NCI-H1436 (cell line): ENCODE results near the gene CAPN2.
"Not testable (repeated sequence)": the region's sequence is repeated elsewhere in the genome, so short reads cannot be mapped to it uniquely, and the experiment has no call there.

Source experiments
- DNase-seq: peaks from one replicate; lab custom pipeline; 2025; lab: John Stamatoyannopoulos, UW

CAPN2 gene

DNA sequence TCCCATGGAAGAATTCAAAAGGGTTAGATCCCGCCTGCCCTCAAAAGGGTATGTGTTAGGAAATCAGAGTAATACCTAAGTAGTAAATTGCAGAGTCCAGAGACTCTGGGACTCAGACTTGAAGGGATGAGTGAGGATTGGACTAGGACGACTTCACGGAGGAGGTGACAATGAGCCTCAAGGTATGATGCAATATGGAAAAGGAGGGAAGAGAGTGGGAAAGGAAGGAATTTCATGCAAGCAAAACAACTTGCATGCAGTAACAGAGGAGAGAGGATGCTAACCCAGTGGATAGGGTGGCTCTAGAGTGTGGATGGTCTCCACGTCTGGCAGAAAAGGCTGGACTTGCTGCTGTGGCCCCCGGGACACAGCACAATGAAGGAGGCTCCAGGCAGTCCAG lies 4.8 kb downstream of the CAPN2 start:
- DNase-seq = no peak

GRCh38 chr1:223717695-223718363 lies 5.5 kb downstream of the CAPN2 start:
- DNase-seq = no peak

DNA sequence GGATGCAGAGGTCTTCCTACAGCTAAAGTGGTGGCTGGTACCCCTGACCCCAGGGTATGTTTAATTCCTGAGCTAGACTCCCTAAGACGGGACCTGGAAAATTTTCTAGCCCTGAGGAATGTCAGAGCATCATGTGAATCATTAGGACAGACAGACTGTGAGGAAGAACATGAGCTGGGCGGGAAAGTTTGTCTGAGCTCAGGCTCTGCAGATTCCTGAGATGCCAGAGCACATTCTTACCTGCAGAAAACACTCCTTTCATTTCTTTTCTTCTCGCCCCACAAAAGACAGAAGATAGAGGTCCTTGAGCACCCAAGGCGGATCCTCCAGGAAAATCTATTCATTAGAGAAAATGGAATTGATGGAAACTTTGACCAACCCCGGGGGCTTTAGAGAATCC lies 6.5 kb downstream of the CAPN2 start:
- DNase-seq = no peak

- no peak for DNase-seq
Observed at GRCh38 chr1:223720971-223721591, 8.7 kb downstream of the CAPN2 start.

DNA sequence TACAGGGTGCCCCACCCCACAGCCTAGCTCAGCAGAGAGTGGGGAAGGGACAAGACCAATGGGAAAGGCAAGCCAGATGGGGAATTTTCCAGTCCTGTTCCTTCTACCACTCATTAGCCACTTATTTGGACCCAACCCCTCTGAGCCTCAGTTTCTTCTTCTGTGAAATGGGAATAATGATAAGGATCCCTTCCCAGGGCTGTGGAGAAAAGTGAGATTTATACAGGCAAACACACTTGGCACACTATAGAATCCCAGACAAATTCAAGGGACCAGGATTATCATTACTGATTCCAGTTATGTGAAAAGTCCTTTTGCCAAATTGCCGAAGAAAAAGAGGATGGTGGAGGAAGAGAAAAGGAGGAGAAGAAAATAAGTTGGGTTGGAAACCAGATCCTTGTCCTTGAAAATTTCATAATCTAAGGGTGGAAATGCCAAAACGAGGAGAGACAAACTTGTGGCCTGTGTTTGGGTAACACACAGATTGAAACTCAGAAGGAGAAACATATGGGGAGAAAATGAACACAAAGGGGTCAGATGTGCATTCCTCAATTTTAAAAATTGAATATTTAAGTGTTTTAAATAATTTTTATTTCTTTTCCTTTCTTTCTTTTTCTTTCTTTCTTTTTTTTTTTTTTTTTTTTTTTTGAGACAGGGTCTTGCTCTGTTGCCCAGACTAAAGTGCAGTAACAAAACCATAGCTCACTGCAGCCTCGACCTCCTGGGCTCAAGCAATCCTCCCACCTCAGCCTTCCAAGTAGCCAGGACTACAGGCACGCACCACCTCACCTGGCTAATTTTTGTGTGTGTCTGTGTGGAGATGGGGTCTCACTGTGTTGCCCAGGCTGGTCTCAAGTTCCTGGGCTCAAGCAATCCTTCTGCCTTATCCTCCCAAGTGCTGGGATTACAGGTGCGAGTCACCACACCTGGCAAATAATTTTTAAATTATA lies 9.6 kb downstream of the CAPN2 start:
- no peak for DNase-seq

- no peak for DNase-seq
Observed at GRCh38 chr1:223723351-223723904, 11.1 kb downstream of the CAPN2 start.

DNA sequence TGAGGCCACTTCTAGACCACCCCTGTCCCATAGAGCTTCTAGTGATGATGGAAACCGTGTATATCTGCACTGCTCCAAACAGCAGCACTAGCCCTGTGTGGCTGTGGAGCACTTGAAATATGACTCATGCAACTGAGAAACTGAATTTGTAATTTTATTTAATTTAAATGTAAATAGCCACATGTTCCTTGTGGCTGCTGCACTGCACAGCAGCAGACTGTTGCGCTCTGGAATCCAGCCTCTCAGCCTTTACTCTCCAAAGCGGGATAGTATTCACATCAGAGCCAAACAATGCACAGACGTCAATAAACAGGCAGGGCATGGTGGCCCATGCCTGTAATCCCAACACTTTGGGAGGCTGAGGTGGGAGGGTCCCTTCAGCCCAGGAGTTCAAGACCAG lies 12.0 kb downstream of the CAPN2 start:
- no peak for DNase-seq

DNA sequence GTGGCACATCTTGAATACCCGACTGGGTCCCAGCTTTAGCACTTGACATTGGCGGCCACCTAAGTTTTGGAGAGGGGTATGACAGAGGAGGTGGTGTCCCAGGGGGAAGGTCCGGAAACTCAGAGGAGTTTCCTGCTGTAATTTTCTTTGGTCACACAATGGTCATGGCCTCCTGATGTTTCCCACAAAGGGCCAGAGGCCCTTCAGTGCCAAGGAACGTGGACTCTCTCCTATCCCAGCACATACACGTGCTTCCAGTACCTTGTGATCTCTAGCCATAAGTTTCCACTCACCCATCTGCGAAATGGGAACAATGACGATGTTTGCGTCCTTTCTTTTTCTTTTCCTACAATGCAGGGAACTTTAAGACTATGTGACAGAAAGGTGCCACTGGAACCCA lies 13.2 kb downstream of the CAPN2 start:
- DNase-seq = no peak

DNA sequence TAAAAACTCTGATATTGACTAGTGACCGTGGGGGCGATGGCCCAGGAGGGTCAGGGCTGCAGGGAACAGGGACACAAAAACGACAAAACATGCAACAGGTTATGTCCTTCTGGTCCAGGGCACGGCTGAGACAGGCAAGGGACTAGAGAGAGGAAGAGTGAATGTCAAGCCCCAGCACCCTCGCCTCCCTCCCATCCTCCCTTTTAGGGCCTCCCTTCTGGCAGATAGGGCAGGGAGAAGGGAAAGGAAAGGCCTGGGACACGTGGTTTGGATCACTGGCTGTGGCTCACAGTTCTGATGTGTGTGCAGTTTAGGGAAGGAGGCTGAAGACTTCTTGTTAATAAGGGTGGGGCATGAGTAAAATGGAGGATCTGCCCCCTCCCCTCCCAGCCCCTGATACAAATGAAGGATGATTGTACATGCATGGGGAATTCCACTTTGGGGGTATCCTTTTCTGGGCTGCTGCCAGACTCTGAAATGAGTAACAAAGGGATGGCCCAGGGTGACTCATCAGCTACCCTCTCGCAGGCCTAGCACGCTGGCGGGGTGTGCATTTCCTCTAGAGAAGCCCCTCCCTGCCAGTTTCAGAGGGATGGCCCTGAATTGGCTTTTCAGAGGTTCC lies 14.2 kb downstream of the CAPN2 start:
- peak; percentile 38 for DNase-seq

DNA sequence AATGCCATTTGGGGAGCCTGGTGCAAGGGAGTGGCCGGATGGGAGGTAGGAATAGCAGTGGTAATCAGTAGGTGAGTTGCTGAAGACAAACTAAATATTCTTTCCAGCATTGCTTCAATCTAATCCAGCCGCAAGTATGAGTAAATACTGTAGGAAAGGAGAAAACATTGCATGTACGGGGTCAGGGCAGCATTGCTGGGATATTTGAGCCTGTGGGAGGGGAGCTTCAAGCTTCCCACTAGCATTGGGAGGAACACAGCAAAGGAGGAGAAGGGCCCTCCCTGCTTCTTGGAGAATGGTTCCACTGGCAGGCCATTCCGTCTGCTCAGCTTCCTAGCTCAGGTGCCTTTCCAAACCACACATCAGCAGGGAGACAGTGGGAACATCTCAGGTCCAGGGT lies 15.2 kb downstream of the CAPN2 start:
- DNase-seq = no peak

- no peak for DNase-seq
Observed at GRCh38 chr1:223729906-223730305, 17.6 kb downstream of the CAPN2 start.

GRCh38 chr1:223730479-223731132 lies 18.3 kb downstream of the CAPN2 start:
- DNase-seq = no peak

- no peak for DNase-seq
Observed at GRCh38 chr1:223731133-223731770, 18.9 kb downstream of the CAPN2 start.

DNA sequence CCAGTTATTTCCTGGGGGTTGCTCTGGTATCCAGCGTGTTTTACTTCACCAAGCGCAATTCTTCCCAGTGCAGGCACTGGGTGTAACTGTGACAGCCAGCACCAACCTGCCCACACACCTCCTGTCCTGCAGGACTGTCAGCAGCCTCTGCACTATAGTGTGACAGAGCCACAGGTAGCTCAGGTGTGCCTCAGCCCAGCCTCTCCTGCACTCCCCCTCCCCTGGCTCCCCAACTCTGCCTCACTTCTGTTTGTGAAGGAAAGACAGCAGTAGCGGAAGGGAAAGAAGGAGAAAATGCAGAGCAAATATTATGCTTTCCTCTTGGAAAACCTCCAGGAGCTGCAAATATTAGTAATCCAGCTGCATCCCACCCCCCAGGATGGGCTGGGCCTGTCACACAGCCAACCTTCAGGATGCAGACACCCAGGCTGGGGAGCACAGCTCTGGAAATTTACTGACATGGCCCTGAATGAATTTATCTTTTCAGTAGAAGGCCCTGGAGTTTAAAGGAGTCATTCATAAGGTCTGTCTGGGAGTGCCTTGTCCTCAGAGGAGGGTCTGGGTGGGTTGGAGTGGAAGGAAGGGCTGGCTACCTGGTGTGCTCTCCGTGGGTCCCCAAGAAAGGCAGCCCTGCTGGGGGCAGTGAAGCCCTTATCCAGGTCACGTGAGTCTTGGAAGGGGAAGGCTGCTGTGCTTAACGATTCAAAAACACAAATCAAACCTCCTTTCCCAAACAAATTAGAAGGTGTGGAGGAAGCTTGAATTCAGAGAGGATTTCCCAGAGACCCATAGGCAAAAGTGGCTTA lies 20.9 kb downstream of the CAPN2 start:
- no peak for DNase-seq

GRCh38 chr1:223733898-223734852 lies 21.8 kb downstream of the CAPN2 start:
- no peak for DNase-seq

GRCh38 chr1:223736638-223737037 lies 24.3 kb downstream of the CAPN2 start:
- not testable (repeated sequence) for DNase-seq

DNA sequence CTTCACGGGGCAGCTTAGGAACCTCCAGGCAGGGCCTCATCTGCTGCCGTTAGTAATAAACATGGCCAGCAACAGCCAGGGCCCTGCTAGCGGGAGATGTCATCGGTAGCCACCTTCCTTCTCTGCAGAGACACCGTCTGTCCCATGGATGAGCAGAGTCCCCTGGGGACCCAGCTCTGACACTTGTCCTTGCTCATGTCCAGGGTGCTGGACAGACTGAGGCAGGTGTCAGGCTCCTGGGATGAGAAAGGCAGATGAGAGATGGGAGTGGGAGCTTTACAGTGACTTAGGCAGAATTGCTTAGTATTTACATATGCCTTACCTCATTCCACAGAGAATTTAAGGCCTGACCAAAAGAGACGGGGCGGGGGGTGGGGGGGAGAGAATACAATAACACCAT lies 25.0 kb downstream of the CAPN2 start:
- no peak for DNase-seq

- DNase-seq = no peak
Observed at GRCh38 chr1:223738465-223739365, 26.4 kb downstream of the CAPN2 start.
